Measurements from ENCODE around the gene DENND1A.
A peak's percentile ranks its signal among the peaks of the same experiment; 100 is the strongest.

Gene DENND1A

DNA sequence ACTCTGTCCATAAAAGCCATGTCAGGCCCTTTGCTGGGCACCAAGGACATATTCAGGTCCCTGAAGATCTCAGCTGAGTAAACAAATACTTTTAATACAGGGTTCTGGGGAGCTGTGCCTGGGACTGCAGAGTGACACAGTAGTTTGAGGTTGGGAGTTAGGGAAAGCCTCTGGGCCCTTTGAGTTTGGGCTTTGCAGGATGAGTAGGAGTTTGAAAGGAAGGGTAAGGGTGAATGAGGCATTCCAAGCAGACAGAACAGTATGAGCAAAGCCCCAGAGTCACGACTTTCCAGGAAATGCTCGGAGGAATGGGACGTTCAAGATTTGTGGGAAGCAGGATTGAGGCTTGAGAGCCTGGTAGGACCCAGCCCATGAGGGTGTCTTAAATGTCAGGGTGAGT is 560.6 kb downstream of the DENND1A start:
- no peak for ATAC-seq

GRCh38 chr9:123368536-123369153 is 561.3 kb downstream of the DENND1A start:
- ATAC-seq (no peak), DNase-seq (no peak)

More for the DNA sequence above, 560.6 kb downstream of the DENND1A start:
- no peak for DNase-seq

GRCh38 chr9:123368023-123368422 is 561.9 kb downstream of the DENND1A start:
- ATAC-seq (no peak), DNase-seq (no peak)

- no peak for DNase-seq
- no peak for ATAC-seq
Observed at GRCh38 chr9:123365881-123366528, 563.9 kb downstream of the DENND1A start.

DNA sequence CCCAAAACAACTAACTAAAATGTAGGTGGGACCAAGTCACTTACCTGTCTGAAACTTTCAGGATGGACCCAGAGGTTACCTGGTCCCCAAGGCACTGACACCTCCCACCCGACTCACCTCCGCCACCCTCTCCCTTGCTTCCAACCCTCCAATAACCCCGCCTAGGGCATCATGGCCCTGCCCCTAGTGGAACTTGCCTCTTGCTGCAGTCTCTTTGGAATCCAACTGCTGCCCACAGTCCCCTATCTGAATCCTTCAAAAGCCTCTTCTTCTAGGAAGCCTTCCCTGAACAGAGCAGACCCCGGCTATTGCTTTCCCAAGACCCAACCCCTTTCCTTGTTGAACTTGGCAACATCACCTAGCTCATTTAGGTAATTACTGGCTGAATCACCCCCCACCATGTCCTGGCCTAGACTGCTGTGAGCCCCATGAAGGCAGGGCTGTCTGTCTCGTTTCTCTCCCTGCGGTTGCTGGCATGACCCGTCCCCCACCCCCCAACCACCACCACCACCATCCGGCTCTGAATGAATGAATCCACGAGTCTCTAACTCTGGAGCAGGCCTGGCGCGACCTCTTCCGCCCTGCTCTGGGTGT is 564.5 kb downstream of the DENND1A start:
- DNase-seq, result no peak
- ATAC-seq, result no peak

DNA sequence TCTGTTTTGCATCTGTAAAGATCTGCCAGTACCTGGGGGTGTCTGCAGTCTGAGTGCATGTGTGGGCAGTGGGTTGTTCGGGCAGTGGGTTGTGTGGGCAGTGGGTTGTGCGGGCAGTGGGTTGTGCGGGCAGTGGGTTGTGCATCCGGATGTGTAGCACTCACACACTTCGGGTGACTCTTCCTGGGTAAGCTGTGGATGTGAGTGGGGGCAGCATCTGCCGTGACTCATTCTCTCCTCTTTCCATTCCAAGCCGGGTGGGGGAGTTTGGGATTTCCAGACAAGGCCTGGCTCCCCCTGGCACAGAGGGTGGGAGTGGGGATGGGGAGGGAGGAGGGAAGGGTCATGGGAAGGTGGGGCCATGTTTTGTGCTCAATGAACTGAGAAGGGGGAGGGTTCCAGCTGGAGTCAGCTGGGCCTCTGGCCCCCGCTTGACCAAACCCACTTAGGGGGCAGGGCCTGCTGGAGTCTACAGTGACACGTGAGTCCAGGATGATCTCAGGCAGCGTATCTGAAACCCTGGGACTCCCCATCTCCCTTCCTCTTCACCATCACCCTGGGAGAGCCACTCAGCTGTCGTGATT is 565.6 kb downstream of the DENND1A start:
- ATAC-seq, result no peak
- DNase-seq, result no peak

- DNase-seq, result no peak
- ATAC-seq, result no peak
Observed at GRCh38 chr9:123362856-123363255, 567.1 kb downstream of the DENND1A start.

GRCh38 chr9:123361731-123362510 is 568.0 kb downstream of the DENND1A start:
- DNase-seq (no peak), ATAC-seq (no peak)

- DNase-seq (no peak), ATAC-seq (no peak)
Observed at GRCh38 chr9:123361086-123361730, 568.7 kb downstream of the DENND1A start.

- no peak for ATAC-seq
- peak; percentile 84 for DNase-seq
Observed at GRCh38 chr9:123360161-123361085, 569.5 kb downstream of the DENND1A start.

DNA sequence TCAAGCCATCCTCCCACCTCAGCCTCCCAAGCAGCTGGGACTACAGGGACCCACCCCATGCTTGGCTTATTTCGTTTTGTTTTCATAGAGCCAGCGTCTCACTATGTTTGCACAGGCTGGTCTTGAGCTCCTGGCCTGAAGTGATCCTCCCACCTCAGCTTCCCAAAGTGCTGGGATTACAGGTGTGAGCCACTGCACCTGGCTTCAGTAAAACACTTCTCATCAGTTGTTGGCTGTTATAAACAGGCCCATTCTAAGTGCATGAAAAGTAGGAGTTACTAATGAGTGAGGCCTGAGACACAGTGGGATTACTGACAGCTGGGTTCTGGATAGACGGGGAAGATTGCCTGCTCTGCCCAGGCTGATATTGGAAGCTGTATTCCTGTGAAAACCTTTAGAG is 570.4 kb downstream of the DENND1A start:
- ATAC-seq (no peak), DNase-seq (no peak)

DNA sequence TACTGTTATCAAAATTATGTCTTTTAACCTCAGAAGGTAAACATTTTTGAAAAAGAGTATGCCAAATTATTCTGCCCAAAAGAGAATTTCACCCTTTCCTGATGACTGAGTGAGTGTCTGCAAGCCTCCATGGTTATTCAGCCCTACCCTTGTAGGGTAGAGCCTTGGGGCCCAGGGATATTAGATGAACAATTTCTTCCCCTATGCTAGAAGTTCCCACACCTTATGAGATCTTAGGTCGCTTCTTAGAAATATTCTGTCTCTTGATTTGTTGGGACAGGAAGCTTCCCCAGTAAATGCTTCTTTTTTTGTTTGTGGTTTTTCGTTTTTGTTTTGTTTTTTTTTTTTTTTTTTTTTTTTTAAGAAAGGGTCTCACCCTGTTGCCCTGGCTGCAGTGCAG is 570.8 kb downstream of the DENND1A start:
- no peak for DNase-seq

DNA sequence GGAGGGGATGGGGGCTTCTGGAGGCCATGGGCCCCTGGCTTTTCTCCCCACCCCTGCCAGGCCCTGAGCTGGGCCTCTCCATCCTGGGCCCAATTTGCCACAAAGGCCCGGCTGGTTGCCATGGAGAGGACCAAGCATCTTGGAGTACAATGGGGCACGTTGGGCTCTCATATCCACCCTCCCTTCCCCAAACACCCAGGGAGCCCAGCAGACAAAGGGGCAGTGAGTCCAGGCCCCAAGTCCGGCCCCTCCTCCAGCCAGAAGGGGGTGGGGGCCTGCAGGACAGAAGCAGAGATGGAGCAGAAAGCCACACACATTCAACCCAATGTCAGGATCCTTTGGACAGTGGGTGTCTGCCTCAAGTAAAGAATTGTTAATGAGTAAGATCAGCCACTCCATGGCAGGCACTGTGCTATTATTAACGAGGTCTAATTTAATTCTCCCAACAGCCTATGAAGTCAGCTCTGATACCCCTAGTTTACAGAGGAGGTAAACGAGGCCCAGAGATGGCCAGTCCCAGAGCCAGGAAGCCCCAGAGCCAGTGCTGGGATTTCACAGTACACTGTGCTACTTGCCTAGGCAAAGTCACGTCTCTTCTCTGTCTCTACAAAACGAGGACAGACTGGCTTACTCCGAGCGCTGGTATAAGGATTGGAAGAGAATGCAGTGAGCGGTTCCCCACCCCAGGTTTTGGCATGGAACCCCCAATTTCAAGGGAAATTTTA is 571.6 kb downstream of the DENND1A start:
- no peak for DNase-seq
- ATAC-seq, result no peak

More for the DNA sequence above, 570.8 kb downstream of the DENND1A start:
- ATAC-seq, result no peak

DNA sequence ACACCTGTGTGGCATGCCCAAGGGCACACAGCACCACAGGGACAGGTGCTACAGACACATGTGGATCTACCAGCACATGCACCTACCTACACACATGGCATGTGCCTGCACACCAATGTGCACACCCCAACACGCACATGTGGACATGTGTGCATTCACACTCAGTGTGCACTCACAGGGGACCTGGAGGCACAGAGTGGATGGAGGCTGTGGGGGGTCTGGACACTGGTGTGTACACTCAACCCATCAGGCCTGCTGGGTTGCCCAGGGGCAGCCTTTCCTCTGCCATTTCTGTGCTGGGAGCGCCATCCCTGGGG is 572.2 kb downstream of the DENND1A start:
- no peak for DNase-seq
- no peak for ATAC-seq

DNA sequence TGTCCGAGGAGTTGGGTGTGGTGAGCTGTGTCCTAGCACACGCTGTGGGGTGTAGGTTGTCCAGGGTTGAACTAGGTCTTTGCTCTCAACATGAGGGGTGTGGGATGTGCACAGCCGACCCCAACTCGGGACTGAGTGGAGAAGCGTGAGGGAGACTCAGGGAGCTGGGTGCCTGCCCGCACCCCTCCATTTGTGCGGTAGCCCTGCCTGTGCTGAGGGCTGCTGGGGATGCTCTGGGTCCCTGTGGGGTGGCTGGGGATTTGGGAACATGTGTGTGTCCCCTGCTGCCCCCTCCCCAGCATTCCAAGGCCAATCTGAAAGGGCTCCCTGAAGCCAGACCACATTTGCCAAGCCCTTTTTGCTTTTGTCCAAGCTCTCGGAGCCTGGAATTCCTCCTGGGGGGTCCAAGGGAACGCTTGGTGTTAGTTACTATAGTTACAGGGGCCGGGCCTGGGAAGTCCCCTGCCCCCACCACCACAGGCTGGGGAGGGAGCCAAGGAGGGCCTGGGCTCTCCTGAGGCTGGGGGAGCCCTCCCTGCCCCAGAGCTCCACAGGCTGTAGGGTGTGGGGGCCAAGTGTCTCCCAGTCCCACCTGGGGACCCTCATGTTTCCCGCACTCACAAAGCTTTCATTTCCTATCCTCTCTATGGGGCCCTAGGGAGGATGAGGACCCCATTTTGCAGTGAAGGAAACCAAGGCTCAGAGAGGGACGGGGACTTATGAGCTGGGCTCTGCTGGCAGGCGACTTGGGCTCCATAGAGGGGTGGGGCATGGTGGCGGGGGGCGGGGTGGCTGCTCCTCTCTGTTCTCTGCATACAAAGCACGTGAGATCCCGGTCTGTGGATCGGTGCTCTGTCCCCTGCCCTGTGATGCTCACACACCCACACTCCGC is 572.8 kb downstream of the DENND1A start:
- DNase-seq (no peak), ATAC-seq (no peak)

- DNase-seq (no peak), ATAC-seq (no peak)
Observed at GRCh38 chr9:123355761-123356431, 574.0 kb downstream of the DENND1A start, which contains the start of gene CRB2. CRB2 (plus strand) TSS chr9:123356197; CDS start chr9:123356261, 64 bp downstream.

DNA sequence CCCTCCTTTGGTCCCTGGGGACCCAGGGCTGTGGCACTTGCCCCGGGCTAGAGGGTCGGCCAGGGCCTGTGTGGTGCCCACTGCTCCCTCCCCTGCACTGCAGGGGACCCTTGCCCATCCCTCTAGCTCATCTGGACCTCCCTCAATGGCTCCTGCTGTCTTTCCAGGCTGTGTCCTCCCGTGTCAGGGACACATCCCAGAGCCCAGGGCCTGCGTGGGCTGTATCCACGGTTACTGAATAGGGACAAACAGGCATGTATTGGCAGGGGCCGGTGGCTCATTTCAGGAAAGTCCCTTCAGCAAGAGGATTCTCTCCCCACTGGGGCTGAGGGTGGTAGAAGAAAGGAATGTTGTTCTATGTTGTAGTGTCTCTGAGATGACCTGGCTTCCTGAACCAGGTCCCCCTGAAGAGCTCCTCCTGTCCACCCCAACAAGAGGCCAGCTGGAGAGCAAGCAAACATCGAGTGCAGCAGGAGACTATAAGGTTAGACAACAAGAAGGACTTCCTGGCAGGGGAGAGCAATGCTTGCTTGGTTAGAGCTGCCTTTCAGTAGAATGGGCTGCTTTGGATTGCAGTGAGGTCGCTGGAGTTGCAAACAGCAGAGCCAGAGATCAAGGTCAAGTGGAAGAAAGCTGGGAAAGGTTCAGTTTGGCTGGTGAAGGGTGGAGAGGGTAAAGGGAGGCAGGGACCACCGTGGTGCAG is 575.0 kb downstream of the DENND1A start:
- DNase-seq (no peak), ATAC-seq (no peak)

- peak; percentile 83 for DNase-seq
- peak; percentile 73 for ATAC-seq
Observed at GRCh38 chr9:123353984-123354591, 575.8 kb downstream of the DENND1A start.
